Activated naive CD4-positive, alpha-beta T cell treated with anti-CD3 and anti-CD28 coated beads, Interleukin-2, amount 50 U/mL, for 24 hours (primary cell): ENCODE measurements around the gene REX1BD.
A peak's percentile ranks its signal among the peaks of the same experiment; 100 is the strongest.
"Not testable (repeated sequence)": the region's sequence is repeated elsewhere in the genome, so short reads cannot be mapped to it uniquely, and the experiment has no call there.

Experiments used
- H3K27ac Mint-ChIP-seq: one replicate; pipeline ENCODE4 v1.8.0; 2021; ENCODE audit warnings: mild to moderate bottlenecking, mixed read lengths
- H3K27me3 Mint-ChIP-seq: one replicate; pipeline ENCODE4 v1.8.0; 2021; ENCODE audit warnings: mixed read lengths
- H3K36me3 Mint-ChIP-seq: one replicate; pipeline ENCODE4 v1.8.0; 2021; ENCODE audit warnings: mixed read lengths
- H3K4me1 Mint-ChIP-seq: one replicate; pipeline ENCODE4 v1.8.0; 2021; ENCODE audit warnings: mixed read lengths
- H3K4me3 Mint-ChIP-seq: one replicate; pipeline ENCODE4 v1.8.0; 2021; ENCODE audit warnings: mild to moderate bottlenecking, mixed read lengths
- H3K9me3 Mint-ChIP-seq: one replicate; pipeline ENCODE4 v1.8.0; 2021; ENCODE audit warnings: mixed read lengths

The REX1BD gene

GRCh38 chr19:18588611-18589379 is at the start of gene REX1BD:
Gene REX1BD, plus strand, starts transcription at chr19:18588798. Its CDS starts 4 bp downstream, at chr19:18588802.
- Mint-ChIP-seq H3K27me3 (no peaks in the 10 kb centered on the region), H3K9me3 (no peaks in the 10 kb centered on the region), H3K36me3 (peaks cover 3% of the 10 kb centered on the region), H3K4me1 (peaks cover 38% of the 10 kb centered on the region), H3K27ac (peak within 1 kb of the TSS; percentile 96), H3K4me3 (peak within 1 kb of the TSS; percentile 89)

- Mint-ChIP-seq H3K27ac (no peak overlapping the region), H3K36me3 (peaks cover 6% of the 10 kb centered on the region), H3K4me1 (peaks cover 24% of the 10 kb centered on the region), H3K9me3 (no peaks in the 10 kb centered on the region), H3K4me3 (no peak overlapping the region), H3K27me3 (no peaks in the 10 kb centered on the region)
Measured at GRCh38 chr19:18539372-18539771, 49.2 kb upstream of the REX1BD start.

- not testable (repeated sequence) for H3K4me3 Mint-ChIP-seq, H3K27me3 Mint-ChIP-seq, H3K36me3 Mint-ChIP-seq, H3K27ac Mint-ChIP-seq, H3K9me3 Mint-ChIP-seq
- peaks cover 25% of the 10 kb centered on the region for H3K4me1 Mint-ChIP-seq
Measured at GRCh38 chr19:18540200-18540599, 48.4 kb upstream of the REX1BD start.

DNA sequence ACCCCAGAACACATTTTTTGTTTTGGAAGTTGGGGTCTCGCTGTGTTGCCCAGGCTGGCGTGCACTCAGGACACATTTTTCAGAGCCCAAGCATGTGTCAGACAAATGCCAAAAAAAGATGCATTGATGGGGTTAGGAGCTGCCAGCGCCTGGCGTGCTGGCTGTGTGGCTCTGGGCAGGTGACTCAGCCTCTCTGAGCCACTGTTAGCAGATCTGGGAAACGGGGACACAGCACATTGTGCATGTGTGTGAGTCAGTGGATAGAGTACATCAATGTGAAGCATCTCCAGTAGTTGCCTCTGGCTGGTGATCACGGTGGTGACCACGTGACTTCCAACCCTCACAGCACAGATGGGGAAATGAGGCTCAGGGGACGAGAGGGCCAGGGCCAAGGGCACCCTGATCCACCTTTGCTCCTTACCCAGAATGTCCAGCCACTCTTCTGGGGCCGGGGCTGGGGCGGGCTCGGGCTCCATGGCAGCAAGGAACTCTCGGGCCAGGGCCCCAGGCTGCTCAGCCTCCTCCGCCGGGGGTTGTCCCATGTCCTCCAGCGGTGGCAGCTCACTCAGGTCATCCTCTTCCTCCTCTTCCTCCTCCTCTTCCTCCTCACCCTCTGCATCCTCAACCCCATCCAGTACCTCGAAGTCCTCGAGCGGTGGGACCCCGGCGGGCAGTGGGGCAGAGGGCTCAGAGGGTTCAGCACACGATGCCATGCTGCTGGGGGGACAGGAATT is 47.2 kb upstream of the REX1BD start:
- Mint-ChIP-seq H3K27ac (peak overlapping the region; percentile 51), H3K4me1 (peaks cover 25% of the 10 kb centered on the region), H3K4me3 (peak overlapping the region; percentile 57), H3K36me3 (peaks cover 5% of the 10 kb centered on the region), H3K9me3 (no peaks in the 10 kb centered on the region), H3K27me3 (no peaks in the 10 kb centered on the region)

DNA sequence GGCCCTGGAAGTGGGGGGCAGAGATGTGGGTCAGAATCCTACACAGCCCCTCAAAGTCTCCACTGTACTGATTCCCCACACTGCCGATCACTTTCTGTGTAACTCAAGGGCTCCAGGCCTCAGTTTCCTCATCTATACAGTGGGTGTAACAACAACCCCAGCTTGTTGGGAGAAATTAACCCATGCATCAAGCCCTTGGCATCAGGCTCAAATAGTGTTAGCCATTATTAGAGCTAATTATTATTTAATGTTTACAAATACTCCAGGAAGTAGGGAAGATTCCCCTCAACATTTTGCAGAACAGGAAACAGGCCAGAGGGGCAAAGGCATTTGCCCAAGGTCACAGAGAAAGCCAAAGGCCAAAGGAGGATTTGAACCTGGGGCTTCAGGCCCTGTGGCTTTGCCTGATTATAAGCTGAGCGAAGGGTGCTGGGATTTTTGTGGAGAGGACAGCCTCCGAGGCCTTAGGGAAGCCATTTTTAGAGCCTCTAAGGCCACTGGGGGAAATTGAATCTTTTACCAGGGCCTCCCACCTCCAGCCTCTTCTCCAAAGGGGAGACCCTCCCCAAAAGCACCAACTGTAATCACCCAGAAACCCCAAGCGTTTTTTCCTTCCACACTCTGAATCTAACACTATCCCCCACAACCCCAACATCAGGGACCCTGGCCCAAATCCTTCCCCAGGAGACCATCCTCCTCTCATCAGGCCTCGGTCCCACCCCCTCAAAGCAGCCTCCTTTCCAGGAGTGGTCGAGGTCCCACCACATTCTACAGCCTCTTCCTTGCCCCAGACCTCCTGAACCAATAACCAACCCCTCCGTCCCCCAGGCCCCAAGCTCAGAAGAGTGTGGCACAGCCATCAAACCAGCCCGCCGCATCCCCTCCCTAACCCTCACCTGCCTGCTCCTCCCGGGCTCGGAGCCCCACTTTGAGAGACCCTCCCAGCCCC is 46.3 kb upstream of the REX1BD start:
- H3K27me3 Mint-ChIP-seq: no peaks in the 10 kb centered on the region
- peak overlapping the region; percentile 81 for H3K4me3 Mint-ChIP-seq
- no peaks in the 10 kb centered on the region for H3K9me3 Mint-ChIP-seq
- peaks cover 2% of the 10 kb centered on the region for H3K36me3 Mint-ChIP-seq
- H3K4me1 Mint-ChIP-seq: peaks cover 25% of the 10 kb centered on the region
- peak overlapping the region; percentile 90 for H3K27ac Mint-ChIP-seq

DNA sequence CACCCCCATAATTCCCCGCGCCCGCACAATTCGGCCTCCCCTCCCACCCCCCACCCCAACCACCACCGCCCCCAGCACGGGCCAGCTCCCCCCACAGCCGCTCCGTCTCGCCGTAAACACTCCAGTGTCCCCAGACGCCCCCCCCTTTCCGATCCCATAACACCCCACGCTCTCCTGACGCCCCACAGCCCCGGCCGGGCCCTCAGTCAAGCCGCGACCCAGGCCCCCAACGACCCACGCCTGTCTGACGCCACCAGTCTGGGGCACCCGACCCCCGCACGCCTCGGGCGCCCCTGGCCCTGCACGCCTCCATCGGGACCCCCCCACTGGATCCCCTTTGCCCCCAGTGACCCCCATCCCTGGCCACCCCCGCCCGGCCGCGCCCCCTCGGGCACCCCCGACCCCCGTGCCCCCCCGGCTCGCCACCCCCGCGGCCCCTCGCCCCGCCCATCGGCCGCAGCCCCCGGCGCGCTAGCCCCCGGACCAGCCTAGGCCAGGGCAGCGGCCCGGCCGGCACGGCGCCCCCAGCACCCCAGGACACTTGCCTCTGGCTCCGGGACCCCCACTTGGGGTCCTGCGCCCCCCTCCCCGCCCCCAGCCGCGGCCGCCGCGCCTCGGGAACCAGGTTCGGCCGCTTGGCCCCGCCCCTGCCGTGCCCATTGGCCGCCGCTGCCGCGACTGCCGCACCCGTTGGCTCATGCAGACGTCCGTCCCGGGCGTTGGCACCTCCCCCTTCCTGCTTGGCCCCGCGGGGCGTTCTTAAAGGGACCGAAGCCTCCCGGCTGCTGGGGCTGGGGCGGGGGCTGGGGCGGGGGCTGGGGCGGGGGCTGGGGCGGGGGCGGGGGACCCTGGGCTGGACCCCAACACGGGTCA is 45.4 kb upstream of the REX1BD start, which contains the start of gene FKBP8:
Gene FKBP8 (minus strand): TSS at position 633 of the 873 bp plus-strand sequence. CDS start 1,603 bp downstream, outside the sequence.
- no peaks in the 10 kb centered on the region for H3K9me3 Mint-ChIP-seq
- peak within 1 kb of the TSS; percentile 95 for H3K27ac Mint-ChIP-seq
- H3K27me3 Mint-ChIP-seq: no peaks in the 10 kb centered on the region
- H3K4me3 Mint-ChIP-seq: peak within 1 kb of the TSS; percentile 91
- no peaks in the 10 kb centered on the region for H3K36me3 Mint-ChIP-seq
- H3K4me1 Mint-ChIP-seq: peaks cover 25% of the 10 kb centered on the region

- peaks cover 25% of the 10 kb centered on the region for H3K4me1 Mint-ChIP-seq
- H3K27ac Mint-ChIP-seq: peak overlapping the region; percentile 95
- H3K27me3 Mint-ChIP-seq: no peaks in the 10 kb centered on the region
- peaks cover 1% of the 10 kb centered on the region for H3K36me3 Mint-ChIP-seq
- H3K9me3 Mint-ChIP-seq: no peaks in the 10 kb centered on the region
- peak overlapping the region; percentile 91 for H3K4me3 Mint-ChIP-seq
Measured at GRCh38 chr19:18543814-18544475, 44.7 kb upstream of the REX1BD start.

- Mint-ChIP-seq H3K36me3 (peaks cover 1% of the 10 kb centered on the region), H3K27ac (no peak overlapping the region), H3K27me3 (no peaks in the 10 kb centered on the region), H3K9me3 (no peaks in the 10 kb centered on the region), H3K4me3 (no peak overlapping the region), H3K4me1 (no peaks in the 10 kb centered on the region)
Measured at GRCh38 chr19:18551631-18552030, 37.0 kb upstream of the REX1BD start.

DNA sequence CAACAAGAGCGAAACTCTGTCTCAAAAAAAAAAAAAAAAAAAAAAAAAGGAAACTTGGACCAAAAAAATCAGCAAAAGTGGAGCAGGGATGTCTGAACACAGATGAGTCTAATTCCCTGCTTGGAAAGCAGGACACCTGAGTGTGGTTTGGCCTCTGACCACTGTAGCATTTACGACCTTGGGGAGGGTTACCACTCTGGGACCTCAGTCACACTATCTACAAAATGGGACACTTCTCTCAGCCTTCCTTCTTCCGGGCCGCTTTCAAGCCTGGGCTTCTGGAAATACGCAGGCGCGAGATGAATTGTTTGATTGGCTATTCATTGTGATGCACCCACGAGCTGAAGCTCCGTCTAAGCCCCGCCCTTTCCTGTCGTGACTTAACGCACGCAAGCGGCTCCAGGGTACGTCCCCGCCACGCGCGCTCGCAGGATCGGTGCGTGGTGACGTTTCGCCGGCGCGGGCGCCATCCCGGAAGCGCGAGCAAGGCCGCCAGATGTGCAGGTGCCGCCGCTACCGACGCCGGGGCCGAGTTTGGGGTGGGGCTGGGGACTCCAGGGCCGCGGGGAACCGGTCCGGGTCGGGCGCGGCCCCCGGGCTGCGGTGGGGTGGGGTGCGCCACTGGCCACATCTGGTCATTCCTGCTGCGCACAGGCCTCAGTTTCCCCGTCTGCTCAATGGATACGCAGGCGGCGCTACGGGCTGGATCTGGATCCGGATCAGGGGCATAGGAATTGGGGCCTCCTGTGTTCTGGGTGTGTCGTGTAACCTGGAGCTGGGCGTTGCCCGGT is 31.0 kb upstream of the REX1BD start, which contains the start of gene KXD1:
Gene KXD1 (plus strand): TSS at position 460 of the 791 bp plus-strand sequence. CDS start 4,187 bp downstream, outside the sequence.
- Mint-ChIP-seq H3K27ac (peak within 1 kb of the TSS; percentile 97), H3K4me3 (peak within 1 kb of the TSS; percentile 96), H3K27me3 (no peaks in the 10 kb centered on the region), H3K36me3 (no peaks in the 10 kb centered on the region), H3K4me1 (peaks cover 30% of the 10 kb centered on the region), H3K9me3 (no peaks in the 10 kb centered on the region)

- Mint-ChIP-seq H3K4me3 (peak overlapping the region; percentile 96), H3K36me3 (no peaks in the 10 kb centered on the region), H3K9me3 (no peaks in the 10 kb centered on the region), H3K4me1 (peaks cover 30% of the 10 kb centered on the region), H3K27me3 (no peaks in the 10 kb centered on the region), H3K27ac (peak overlapping the region; percentile 97)
Measured at GRCh38 chr19:18558202-18558555, 30.4 kb upstream of the REX1BD start.

DNA sequence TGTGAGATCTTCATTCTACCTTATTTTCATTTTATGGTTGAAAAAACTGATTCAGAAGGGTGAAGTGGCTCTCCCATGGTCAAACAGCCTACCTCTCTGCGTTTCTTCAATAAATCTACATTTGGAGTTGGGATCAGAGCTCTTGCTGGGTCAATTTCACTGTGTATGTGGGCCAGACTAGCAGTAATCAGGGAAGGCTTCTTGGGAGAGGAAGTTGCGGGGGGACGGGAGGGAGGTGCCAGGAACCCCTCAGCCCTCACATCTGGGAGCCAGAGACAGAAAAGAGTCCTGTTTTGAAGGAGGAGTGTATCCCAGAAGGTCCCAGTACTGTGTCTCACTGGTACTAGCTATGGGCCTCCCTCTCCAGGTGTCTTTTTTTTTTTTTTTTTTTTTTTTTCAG is 30.0 kb upstream of the REX1BD start:
- no peaks in the 10 kb centered on the region for H3K9me3 Mint-ChIP-seq
- no peaks in the 10 kb centered on the region for H3K27me3 Mint-ChIP-seq
- peak overlapping the region; percentile 97 for H3K27ac Mint-ChIP-seq
- H3K4me1 Mint-ChIP-seq: peaks cover 30% of the 10 kb centered on the region
- H3K36me3 Mint-ChIP-seq: no peaks in the 10 kb centered on the region
- peak overlapping the region; percentile 96 for H3K4me3 Mint-ChIP-seq

- Mint-ChIP-seq H3K27me3 (no peaks in the 10 kb centered on the region), H3K36me3 (no peaks in the 10 kb centered on the region), H3K27ac (peak overlapping the region; percentile 30), H3K4me1 (peaks cover 30% of the 10 kb centered on the region), H3K4me3 (peak overlapping the region; percentile 96), H3K9me3 (no peaks in the 10 kb centered on the region)
Measured at GRCh38 chr19:18559685-18560084, 28.9 kb upstream of the REX1BD start.

DNA sequence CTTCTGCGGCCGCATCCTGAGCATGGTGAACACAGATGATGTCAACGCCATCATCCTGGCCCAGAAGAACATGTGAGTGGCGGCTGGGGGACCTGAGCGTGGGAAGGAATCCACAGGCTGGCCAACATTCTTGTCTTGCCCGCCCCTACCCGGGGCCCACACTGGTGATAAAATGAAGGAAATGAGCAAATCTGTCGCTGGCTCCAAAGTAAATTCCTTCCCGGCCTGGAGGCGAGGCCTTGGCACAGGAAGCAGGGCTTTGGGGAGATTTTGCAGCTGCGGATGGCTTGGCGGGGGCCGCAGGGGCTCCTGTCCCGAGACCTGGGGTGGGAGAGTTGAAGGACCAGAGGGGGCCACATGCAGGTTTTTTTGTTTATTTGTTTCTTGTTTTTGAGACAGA is 26.5 kb upstream of the REX1BD start:
- Mint-ChIP-seq H3K36me3 (no peaks in the 10 kb centered on the region), H3K9me3 (no peaks in the 10 kb centered on the region), H3K27ac (no peak overlapping the region)

More for the DNA sequence above, 26.5 kb upstream of the REX1BD start:
- H3K4me3 Mint-ChIP-seq: no peak overlapping the region
- H3K27me3 Mint-ChIP-seq: no peaks in the 10 kb centered on the region
- H3K4me1 Mint-ChIP-seq: peaks cover 30% of the 10 kb centered on the region
